Tongue (tissue), 3 donors: ENCODE measurements around the gene LSM2. TPM values are rescaled to one million over a fixed set of nuclear protein-coding genes. Genes with fewer than 3 reads are reported as not detected.

Experiments
- DNase-seq: peaks from one replicate; pipeline ENCODE4 v3.0.0-alpha.2; 2015
- small RNA-seq: library from RNA; depleted of rRNA; stranded (forward); fragments of <200 nt; gene quantifications from one replicate; pipeline ENCODE3, GENCODE V24; 2014; ENCODE audit warnings: low replicate concordance
- total RNA-seq: library from RNA; depleted of rRNA; stranded (reverse); fragments of >200 nt; gene quantifications from one replicate; pipeline ENCODE4 v1.2.3, GENCODE V29; 2014

LSM2 gene
- total RNA-seq, 1 donor from 2014 or later, result 20.8 TPM

DNA sequence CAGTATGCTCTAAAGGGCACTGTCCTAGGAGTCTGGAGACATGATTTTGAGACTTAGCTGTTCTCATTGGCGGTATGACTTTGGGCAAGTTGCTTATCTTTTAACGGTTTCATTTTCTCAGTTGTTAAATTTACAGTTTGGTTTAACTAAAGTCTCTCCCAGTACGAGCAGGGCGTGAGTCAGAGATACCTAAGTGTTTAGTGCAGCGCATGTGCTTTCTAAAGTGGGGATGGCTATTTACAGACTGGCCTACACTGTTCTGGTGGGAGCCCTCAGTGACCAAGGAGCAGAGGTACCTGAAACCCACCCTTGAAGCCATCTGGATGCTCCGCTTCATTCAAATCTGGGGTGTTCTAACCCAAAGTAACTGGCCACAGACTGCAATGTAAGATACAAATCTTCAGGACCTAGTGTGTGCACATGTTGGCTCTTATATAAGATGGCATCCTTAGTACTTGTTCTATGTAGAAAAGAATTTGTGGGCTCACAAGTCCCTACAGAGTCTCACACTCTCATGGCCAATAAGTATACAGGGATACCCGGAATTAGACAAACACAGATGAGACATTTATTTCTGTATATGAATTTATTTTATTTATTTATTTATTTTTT, 56.2 kb downstream of the LSM2 start:
- no peak for DNase-seq

GRCh38 chr6:31749301-31750036, 57.3 kb downstream of the LSM2 start:
- DNase-seq, result no peak

Small RNA genes lying within 50 kb of the gene (small RNA-seq; reads per million reads assigned to genes)
- gene MSH5-SAPCD1, result not detected
- not detected for gene RF00019
- gene RNU6-850P, result not detected
- gene SAPCD1, result not detected
- gene SNORD48, result 123 reads per million, percentile 97 among the genes with 10 or more reads in this experiment
- gene SNORD52, result not detected

Other genes starting within 250 kb of the LSM2 start
- not detected for gene LTA, start 234.7 kb downstream of the LSM2 start, total RNA-seq
- gene TNF, start 231.4 kb downstream of the LSM2 start, total RNA-seq, result not detected
- 1.7 TPM for gene LTB, start 224.5 kb downstream of the LSM2 start, total RNA-seq
- gene LST1, start 220.7 kb downstream of the LSM2 start, total RNA-seq, result 1.5 TPM
- not detected for gene NCR3, start 214.0 kb downstream of the LSM2 start, total RNA-seq
- 10.9 TPM for gene AIF1, start 191.7 kb downstream of the LSM2 start, total RNA-seq
- 66.1 TPM for gene PRRC2A, start 186.3 kb downstream of the LSM2 start, total RNA-seq
- gene BAG6, start 154.3 kb downstream of the LSM2 start, total RNA-seq, result 154 TPM
- gene APOM, start 151.1 kb downstream of the LSM2 start, total RNA-seq, result not detected
- 20.8 TPM for gene C6orf47, start 146.2 kb downstream of the LSM2 start, total RNA-seq
- gene GPANK1, start 142.0 kb downstream of the LSM2 start, total RNA-seq, result 18.0 TPM
- 92.1 TPM for gene CSNK2B, start 140.9 kb downstream of the LSM2 start, total RNA-seq
- gene LY6G5B, start 137.0 kb downstream of the LSM2 start, total RNA-seq, result 2.6 TPM
- not detected for gene LY6G5C, start 125.9 kb downstream of the LSM2 start, total RNA-seq
- 46.2 TPM for gene ABHD16A, start 103.6 kb downstream of the LSM2 start, total RNA-seq
- gene LY6G6F, start 100.1 kb downstream of the LSM2 start, total RNA-seq, result 0.82 TPM
- gene LY6G6D, start 91.6 kb downstream of the LSM2 start, total RNA-seq, result not detected
- gene LY6G6C, start 85.2 kb downstream of the LSM2 start, total RNA-seq, result 1.1 TPM
- not detected for gene MPIG6B, start 83.6 kb downstream of the LSM2 start, total RNA-seq
- gene DDAH2, start 77.7 kb downstream of the LSM2 start, total RNA-seq, result 114 TPM
- gene CLIC1, start 70.4 kb downstream of the LSM2 start, total RNA-seq, result 131 TPM
- gene MSH5, start 67.0 kb downstream of the LSM2 start, total RNA-seq, result 9.6 TPM
- gene SAPCD1, start 44.3 kb downstream of the LSM2 start, total RNA-seq, result not detected
- 2.3 TPM for gene VWA7, start 29.6 kb downstream of the LSM2 start, total RNA-seq
- gene VARS1, start 11.2 kb downstream of the LSM2 start, total RNA-seq, result 42.5 TPM
- 4.5 TPM for gene HSPA1L, start 8.3 kb upstream of the LSM2 start, total RNA-seq
- 698 TPM for gene HSPA1A, start 8.6 kb upstream of the LSM2 start, total RNA-seq
- 827 TPM for gene HSPA1B, start 20.8 kb upstream of the LSM2 start, total RNA-seq
- gene NEU1, start 55.9 kb upstream of the LSM2 start, total RNA-seq, result 25.6 TPM
- 1.7 TPM for gene SLC44A4, start 72.0 kb upstream of the LSM2 start, total RNA-seq
- 37.4 TPM for gene EHMT2, start 90.7 kb upstream of the LSM2 start, total RNA-seq
- 5.7 TPM for gene ZBTB12, start 95.1 kb upstream of the LSM2 start, total RNA-seq
- 0.51 TPM for gene C2, start 120.8 kb upstream of the LSM2 start, total RNA-seq
- gene CFB, start 139.1 kb upstream of the LSM2 start, total RNA-seq, result 7.1 TPM
- 79.7 TPM for gene NELFE, start 152.0 kb upstream of the LSM2 start, total RNA-seq
- gene SKIC2, start 152.2 kb upstream of the LSM2 start, total RNA-seq, result 30.6 TPM
- 10.7 TPM for gene DXO, start 165.2 kb upstream of the LSM2 start, total RNA-seq
- gene C4A, start 175.1 kb upstream of the LSM2 start, total RNA-seq, result 32.6 TPM
- gene C4B, start 207.8 kb upstream of the LSM2 start, total RNA-seq, result 38.0 TPM
- gene CYP21A2, start 231.4 kb upstream of the LSM2 start, total RNA-seq, result 1.0 TPM